Stimulated activated CD4-positive, alpha-beta T cell treated with anti-CD3 and anti-CD28 coated beads, Interleukin-4, amount 100 ng/mL, for 24 hours (primary cell): Measurements from ENCODE around the gene MYPN.
"Not testable (repeated sequence)": the region's sequence is repeated elsewhere in the genome, so short reads cannot be mapped to it uniquely, and the experiment has no call there.

Experiments used
- DNase-seq: peaks from one replicate; pipeline ENCODE4 v3.0.0-alpha.2; 2020

The MYPN gene, protein sequence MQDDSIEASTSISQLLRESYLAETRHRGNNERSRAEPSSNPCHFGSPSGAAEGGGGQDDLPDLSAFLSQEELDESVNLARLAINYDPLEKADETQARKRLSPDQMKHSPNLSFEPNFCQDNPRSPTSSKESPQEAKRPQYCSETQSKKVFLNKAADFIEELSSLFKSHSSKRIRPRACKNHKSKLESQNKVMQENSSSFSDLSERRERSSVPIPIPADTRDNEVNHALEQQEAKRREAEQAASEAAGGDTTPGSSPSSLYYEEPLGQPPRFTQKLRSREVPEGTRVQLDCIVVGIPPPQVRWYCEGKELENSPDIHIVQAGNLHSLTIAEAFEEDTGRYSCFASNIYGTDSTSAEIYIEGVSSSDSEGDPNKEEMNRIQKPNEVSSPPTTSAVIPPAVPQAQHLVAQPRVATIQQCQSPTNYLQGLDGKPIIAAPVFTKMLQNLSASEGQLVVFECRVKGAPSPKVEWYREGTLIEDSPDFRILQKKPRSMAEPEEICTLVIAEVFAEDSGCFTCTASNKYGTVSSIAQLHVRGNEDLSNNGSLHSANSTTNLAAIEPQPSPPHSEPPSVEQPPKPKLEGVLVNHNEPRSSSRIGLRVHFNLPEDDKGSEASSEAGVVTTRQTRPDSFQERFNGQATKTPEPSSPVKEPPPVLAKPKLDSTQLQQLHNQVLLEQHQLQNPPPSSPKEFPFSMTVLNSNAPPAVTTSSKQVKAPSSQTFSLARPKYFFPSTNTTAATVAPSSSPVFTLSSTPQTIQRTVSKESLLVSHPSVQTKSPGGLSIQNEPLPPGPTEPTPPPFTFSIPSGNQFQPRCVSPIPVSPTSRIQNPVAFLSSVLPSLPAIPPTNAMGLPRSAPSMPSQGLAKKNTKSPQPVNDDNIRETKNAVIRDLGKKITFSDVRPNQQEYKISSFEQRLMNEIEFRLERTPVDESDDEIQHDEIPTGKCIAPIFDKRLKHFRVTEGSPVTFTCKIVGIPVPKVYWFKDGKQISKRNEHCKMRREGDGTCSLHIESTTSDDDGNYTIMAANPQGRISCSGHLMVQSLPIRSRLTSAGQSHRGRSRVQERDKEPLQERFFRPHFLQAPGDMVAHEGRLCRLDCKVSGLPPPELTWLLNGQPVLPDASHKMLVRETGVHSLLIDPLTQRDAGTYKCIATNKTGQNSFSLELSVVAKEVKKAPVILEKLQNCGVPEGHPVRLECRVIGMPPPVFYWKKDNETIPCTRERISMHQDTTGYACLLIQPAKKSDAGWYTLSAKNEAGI (N-terminal part only)

GRCh38 chr10:68109331-68109730 lies at the start of gene MYPN:
TSS of gene MYPN (plus strand) at chr10:68109488. CDS start at chr10:68121439, 11,951 bp downstream.
- DNase-seq: no peak

GRCh38 chr10:68067029-68067428 lies 42.3 kb upstream of the MYPN start:
- no peak for DNase-seq

- DNase-seq: no peak
Measured at GRCh38 chr10:68067508-68067907, 41.8 kb upstream of the MYPN start.

- DNase-seq: no peak
Measured at GRCh38 chr10:68073631-68074030, 35.7 kb upstream of the MYPN start.

DNA sequence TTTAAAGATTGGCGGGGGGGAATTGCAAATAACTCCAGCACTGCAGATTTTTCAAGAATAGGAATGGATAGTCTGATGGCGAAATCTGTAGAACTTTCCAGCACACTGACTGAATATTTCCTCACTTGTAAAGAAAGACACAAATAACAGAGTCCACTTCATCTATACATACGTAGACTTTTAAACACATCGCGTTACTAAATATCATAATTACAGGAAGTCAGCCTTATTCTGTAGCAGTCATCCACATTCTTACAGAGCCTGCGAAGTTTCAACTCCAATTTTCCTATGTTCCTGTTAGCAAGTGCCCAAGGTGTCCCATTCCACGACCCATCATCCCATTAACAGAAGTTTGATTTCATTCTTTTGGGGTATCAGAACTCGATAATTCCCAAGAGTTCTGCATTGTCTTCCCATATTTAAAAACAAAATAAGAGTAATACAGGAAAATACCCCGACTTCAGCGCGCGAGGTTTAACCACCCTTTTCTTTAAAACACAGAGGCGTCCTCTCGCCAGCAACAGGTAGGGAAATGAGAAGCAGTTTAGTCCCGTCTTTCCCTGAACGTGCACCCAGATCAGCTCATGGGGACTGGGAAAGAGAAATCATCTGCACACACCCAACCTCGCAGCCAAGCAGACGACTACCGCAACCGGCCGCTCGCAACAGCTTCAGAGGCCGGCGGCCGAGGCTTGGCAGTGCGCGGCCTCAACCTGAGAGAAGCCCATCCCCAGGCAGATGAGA lies 35.1 kb upstream of the MYPN start:
- no peak for DNase-seq

DNA sequence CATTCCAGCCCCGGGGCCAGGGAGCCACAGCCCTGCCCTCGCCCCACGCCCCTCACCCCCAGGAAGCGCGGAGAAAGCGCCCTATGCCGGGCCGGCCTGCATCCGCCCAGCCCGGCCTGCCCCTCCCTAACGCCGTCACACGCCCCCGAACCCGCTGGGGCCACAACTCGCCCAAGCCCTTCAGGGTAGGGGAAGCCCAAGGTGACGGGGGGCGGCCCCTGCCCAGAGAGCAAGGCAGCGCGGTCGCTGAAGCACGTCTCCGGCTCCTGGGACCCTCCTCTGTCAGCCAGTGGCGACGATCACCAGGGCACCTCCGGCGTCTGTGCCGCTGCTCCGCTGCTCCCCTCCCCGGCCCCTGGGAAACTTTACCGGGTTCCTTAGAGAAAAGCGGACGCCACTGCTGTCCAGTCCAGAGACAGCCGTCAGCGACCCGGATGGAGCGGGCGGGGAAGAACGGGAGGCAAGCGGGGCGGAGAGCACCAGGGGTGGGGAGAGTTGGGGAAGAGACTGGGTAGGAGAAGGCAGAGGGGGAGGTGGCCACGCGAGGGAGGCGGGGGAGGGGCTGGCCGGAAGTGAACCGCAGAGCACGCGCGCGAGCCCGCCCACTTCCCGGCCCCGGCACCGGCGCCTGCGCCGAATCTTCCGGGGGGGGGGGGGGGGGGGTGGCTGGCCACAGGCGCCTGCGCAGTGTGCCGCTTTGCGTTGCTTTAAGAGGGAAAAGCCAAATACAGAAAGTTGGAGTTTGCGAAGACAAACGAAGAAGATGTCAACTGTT lies 34.3 kb upstream of the MYPN start, which contains the start of gene HERC4:
Gene HERC4, minus strand, starts transcription at position 509 of the 775 bp plus-strand sequence. CDS start 2,175 bp downstream, outside the sequence.
- peak; percentile 89 for DNase-seq

GRCh38 chr10:68075550-68076004 lies 33.7 kb upstream of the MYPN start:
- DNase-seq: no peak

- DNase-seq: not testable (repeated sequence)
Measured at GRCh38 chr10:68076081-68076480, 33.2 kb upstream of the MYPN start.

DNA sequence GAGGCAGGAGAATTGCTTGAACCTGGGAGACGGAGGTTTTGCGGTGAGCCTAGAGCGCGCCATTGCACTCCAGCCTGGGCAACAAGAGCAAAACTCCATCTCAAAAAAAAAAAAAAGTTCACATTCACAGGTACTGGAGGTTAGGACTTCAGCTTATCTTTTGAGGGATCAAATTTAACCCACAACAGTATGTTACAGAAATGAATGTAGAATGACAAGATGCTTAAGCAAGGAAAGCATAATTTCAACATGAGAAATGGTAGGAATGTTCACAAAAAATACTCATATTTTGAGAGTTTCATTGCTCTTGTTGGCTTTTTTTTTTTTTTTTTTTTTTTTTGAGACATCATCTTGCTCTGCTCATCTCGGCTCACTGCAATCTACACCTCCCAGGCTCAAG lies 32.3 kb upstream of the MYPN start:
- no peak for DNase-seq

- DNase-seq: no peak
Measured at GRCh38 chr10:68079434-68079833, 29.9 kb upstream of the MYPN start.

GRCh38 chr10:68080853-68081431 lies 28.3 kb upstream of the MYPN start:
- DNase-seq: no peak

DNA sequence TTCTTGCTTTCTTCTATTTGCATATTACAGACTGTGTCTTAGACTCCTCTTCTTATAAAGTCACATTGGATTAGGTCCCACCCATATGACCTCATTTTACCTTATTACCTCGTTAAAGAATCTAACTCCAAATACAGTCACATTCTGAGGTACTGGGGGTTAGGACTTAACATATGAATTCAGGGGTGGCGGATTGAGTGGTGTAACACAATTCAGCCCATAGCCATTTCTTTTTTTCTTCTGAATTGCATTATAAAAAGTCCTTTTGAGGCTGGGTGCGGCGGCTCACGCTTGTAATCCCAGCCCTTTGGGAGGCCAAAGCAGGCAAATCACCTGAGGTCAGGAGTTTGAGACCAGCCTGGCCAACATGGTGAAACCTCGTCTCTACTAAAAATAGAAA lies 27.4 kb upstream of the MYPN start:
- DNase-seq: no peak

DNA sequence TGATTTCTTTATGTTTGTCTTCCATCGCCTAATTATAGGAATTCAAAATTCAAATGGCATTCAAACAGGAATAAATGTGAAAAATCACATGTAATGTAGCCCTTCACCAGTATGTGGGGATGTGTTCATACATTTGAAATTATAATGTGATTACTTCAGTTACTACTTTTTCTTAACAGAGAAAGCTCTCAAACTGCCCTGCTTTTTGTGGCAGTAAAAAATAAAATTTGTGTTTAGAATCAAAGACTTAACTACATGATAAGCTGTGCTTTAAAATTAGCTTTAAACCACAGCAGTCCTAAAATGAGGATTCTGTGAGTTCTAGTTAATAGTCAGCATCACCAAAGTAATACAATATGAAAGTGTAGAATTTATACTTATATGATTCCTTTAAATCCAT lies 26.4 kb upstream of the MYPN start:
- no peak for DNase-seq

DNA sequence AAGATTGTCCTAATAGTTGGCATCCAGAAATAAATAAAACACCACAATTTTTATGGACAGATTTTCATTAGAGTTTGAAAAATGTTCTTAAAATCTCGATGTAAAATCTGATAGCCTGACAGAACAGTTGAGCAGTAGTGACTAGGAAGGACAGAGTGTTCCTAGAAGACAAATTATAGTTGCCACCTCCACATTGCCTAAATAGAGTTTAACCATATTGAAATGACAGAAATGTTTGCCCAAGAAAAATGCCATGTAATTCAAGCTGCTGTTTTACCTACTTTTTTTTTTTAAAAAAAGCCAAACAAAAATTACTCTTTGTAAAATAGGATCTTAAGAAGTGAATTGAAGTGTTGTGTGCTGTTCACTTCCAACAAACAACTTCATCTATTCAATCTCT lies 25.3 kb upstream of the MYPN start:
- no peak for DNase-seq

GRCh38 chr10:68084469-68084868 lies 24.8 kb upstream of the MYPN start:
- no peak for DNase-seq

DNA sequence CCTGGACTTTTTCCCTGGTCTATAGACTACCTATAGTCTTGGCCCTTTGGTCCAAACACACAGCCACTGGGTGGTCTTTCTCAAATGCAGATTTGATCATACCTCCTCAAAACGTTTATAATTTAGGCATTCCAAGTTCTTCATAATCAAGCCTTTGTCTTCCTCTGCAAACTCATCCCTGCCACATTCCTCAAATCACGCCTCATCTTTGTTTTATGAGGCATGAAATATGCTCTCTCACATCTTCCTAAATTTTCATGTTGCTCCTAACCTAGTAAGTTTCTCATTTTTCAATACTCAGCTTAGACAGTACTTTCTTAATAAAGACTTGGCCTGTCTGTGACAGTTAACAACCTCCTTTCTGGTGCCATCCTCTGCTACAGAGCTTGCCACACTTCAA lies 23.3 kb upstream of the MYPN start:
- DNase-seq: no peak

GRCh38 chr10:68086910-68087684 lies 22.2 kb upstream of the MYPN start:
- no peak for DNase-seq

DNA sequence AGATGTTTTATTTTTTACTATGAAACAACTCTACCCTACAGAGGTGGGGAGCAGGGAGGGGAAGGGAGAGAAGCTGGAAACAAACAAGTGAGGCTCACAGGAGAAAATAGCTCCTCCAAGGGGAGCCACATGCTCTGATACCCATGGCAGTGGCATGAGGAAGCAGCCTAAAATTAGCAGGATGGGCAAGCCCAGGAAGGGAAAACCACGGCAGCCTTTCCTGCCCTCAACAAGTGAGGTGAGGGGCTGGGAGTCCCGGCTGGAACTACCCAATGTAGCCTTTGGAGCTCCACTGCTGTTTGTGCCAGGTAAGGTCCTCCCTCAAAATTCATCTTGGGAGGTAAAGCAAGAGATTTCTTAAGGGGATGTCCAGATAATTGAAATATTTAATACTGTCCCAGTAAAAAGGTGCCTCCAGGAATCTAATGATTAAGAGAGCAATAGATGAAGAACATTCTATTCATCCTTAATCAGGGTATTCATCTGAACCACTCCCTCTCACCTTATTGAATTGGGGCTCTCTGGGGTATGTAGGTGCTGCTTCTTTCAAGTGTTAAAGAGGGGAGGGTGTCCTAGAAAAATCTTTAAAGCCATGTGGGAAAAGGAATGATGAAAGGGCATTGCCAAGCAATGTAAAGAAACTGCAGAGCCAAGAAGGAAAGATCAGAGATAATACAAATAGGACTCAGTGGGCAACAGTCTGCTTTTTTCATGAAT lies 21.4 kb upstream of the MYPN start:
- no peak for DNase-seq

DNA sequence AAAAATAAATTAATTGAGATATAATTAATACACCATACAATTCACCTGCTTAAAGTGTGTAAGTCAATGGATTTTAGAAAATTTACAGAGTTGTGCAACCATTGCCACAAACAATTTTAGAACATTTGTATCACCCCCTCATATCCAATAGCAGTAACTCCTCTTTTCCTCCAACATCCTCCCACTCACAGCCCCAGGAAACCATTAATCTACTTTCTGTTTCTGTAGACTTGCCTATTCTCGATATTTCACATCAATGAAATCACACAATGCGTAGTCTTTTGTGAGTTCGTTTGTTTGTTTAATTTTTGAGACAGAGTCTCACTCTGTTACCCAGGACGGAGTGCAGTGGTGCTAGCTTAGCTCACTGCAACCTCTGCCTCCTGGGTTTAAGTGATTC lies 20.5 kb upstream of the MYPN start:
- DNase-seq: no peak

GRCh38 chr10:68090586-68090985 lies 18.7 kb upstream of the MYPN start:
- DNase-seq: no peak
